Left ventricle myocardium inferior (tissue), 1 donor: ENCODE measurements around the gene KCNMB4. TPM values are rescaled to one million over a fixed set of nuclear protein-coding genes. Genes with fewer than 3 reads are reported as not detected.

Experiments
- DNase-seq: peaks from one replicate; pipeline ENCODE4 v3.0.0-alpha.2; 2020
- H3K27ac ChIP-seq: fragments of 200-600 bp; replicated peaks from 2 replicates; pipeline ENCODE4 v1.8.0; 2021
- H3K27me3 ChIP-seq: fragments of 200-600 bp; 2 replicates; pipeline ENCODE4 v1.8.0; 2021; ENCODE audit warnings: low read depth
- H3K36me3 ChIP-seq: fragments of 200-600 bp; 2 replicates; pipeline ENCODE4 v1.8.0; 2021
- H3K4me1 ChIP-seq: fragments of 200-600 bp; 2 replicates; pipeline ENCODE4 v1.8.0; 2021
- H3K4me3 ChIP-seq: fragments of 200-600 bp; 2 replicates; pipeline ENCODE4 v1.8.0; 2021; ENCODE audit warnings: mild to moderate bottlenecking, moderate library complexity
- H3K9me3 ChIP-seq: fragments of 200-600 bp; replicated peaks from 2 replicates; pipeline ENCODE4 v1.8.0; 2021
- intact Hi-C: fragments of 100-400 bp; cut with micrococcal nuclease; formaldehyde crosslinking; loops from one replicate; pipeline ENCODE4 v1.11.0; 2022
- total RNA-seq: library from RNA; stranded (reverse); fragmentation: NEBNext Ultra II Directional; extraction: Animal tissue kit (Norgen Biotek cat#: 25700); gene quantifications from one replicate; pipeline ENCODE4 v1.2.1, GENCODE V29; 2021
- TF ChIP-seq, protein P1 (sequence below): fragments of 200-600 bp; IDR thresholded peaks from 2 replicates; pipeline ENCODE4 v1.8.0; 2021; ENCODE audit warnings: antibody characterized with exemption, mild to moderate bottlenecking, borderline replicate concordance
- donor health status: DM: no; HTN: yes; CAD: no; lungs with severe emphysema.

The KCNMB4 gene
- total RNA-seq, 1 donor from 2014 or later: 1.4 TPM

DNA sequence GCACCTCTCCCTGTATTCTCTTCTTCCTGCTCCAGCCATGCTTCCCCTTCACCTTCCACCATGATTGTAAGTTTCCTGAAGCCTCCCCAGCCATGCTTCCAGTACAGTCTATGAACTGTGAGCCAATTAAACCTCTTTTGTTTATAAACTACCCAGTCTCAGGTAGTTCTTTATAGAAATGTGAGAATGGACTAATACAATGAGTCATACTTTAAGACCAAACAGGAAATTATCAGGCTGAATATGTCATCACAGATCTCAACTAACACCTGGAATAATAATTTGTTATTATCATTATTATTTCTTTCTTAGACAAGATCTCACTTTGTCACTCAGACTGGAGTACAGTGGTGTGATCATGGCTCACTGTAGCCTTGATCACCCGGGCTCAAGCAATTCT is 85.4 kb downstream of the KCNMB4 start:
- Histone ChIP-seq H3K9me3 (peaks cover 63% of the 10 kb centered on the region), H3K36me3 (no peaks in the 10 kb centered on the region), H3K4me1 (no peaks in the 10 kb centered on the region), H3K4me3 (no peak overlapping the region), H3K27me3 (no peaks in the 10 kb centered on the region), H3K27ac (no peak overlapping the region)
- DNase-seq: no peak
- TF ChIP-seq, protein P1, sequence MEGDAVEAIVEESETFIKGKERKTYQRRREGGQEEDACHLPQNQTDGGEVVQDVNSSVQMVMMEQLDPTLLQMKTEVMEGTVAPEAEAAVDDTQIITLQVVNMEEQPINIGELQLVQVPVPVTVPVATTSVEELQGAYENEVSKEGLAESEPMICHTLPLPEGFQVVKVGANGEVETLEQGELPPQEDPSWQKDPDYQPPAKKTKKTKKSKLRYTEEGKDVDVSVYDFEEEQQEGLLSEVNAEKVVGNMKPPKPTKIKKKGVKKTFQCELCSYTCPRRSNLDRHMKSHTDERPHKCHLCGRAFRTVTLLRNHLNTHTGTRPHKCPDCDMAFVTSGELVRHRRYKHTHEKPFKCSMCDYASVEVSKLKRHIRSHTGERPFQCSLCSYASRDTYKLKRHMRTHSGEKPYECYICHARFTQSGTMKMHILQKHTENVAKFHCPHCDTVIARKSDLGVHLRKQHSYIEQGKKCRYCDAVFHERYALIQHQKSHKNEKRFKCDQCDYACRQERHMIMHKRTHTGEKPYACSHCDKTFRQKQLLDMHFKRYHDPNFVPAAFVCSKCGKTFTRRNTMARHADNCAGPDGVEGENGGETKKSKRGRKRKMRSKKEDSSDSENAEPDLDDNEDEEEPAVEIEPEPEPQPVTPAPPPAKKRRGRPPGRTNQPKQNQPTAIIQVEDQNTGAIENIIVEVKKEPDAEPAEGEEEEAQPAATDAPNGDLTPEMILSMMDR: no peak
- intact Hi-C loops: no loop called here

GRCh38 chr12:70456953-70457352 is 90.9 kb downstream of the KCNMB4 start:
- intact Hi-C loops: no loop called here
- Histone ChIP-seq H3K4me1 (no peaks in the 10 kb centered on the region), H3K27me3 (no peaks in the 10 kb centered on the region), H3K36me3 (no peaks in the 10 kb centered on the region), H3K27ac (no peak overlapping the region), H3K9me3 (peaks cover 16% of the 10 kb centered on the region), H3K4me3 (no peak overlapping the region)
- DNase-seq: no peak
- TF ChIP-seq, protein P1: no peak

DNA sequence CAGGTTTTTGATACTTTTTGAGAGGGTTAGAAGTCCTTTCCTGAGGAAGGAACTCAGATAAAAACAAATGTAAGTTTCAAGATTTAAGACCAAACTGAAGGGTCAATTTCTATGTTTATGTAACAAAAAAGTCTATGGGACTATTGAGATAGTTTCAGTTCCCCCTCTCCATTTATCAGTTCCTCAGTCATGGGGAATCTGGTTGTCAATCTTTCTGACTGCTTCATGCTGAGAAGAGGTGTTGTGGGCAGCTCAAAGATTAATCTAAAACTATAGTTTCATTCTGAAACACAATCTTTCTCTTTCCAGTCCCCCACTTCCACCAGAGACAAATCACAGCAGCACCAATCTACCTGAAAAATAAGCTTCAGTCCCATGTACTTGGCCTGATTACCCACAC is 93.7 kb downstream of the KCNMB4 start:
- no peak for DNase-seq
- Histone ChIP-seq H3K4me3 (no peak overlapping the region), H3K36me3 (no peaks in the 10 kb centered on the region), H3K4me1 (no peaks in the 10 kb centered on the region), H3K9me3 (peaks cover 17% of the 10 kb centered on the region), H3K27ac (no peak overlapping the region), H3K27me3 (no peaks in the 10 kb centered on the region)
- TF ChIP-seq, protein P1: no peak
- intact Hi-C loops: no loop called here

- TF ChIP-seq, protein P1: no peak
- intact Hi-C loops: no loop called here
- H3K36me3 ChIP-seq: no peaks in the 10 kb centered on the region
- H3K4me3 ChIP-seq: no peak overlapping the region
- peaks cover 15% of the 10 kb centered on the region for H3K9me3 ChIP-seq
- H3K27ac ChIP-seq: no peak overlapping the region
- no peaks in the 10 kb centered on the region for H3K4me1 ChIP-seq
- DNase-seq: no peak
- no peaks in the 10 kb centered on the region for H3K27me3 ChIP-seq
These were observed 97.9 kb downstream of the KCNMB4 start for GRCh38 chr12:70463997-70464396.

GRCh38 chr12:70466753-70467152 is 100.7 kb downstream of the KCNMB4 start:
- no peaks in the 10 kb centered on the region for H3K4me1 ChIP-seq
- H3K9me3 ChIP-seq: peaks cover 15% of the 10 kb centered on the region
- intact Hi-C loops: no loop called here
- TF ChIP-seq, protein P1: no peak
- no peak for DNase-seq
- H3K27ac ChIP-seq: no peak overlapping the region
- H3K27me3 ChIP-seq: no peaks in the 10 kb centered on the region
- no peak overlapping the region for H3K4me3 ChIP-seq
- no peaks in the 10 kb centered on the region for H3K36me3 ChIP-seq

GRCh38 chr12:70467476-70467875 is 101.4 kb downstream of the KCNMB4 start:
- H3K4me3 ChIP-seq: no peak overlapping the region
- no peaks in the 10 kb centered on the region for H3K36me3 ChIP-seq
- H3K27me3 ChIP-seq: no peaks in the 10 kb centered on the region
- no peaks in the 10 kb centered on the region for H3K4me1 ChIP-seq
- H3K9me3 ChIP-seq: peaks cover 15% of the 10 kb centered on the region
- intact Hi-C loops: no loop called here
- TF ChIP-seq, protein P1: no peak
- no peak overlapping the region for H3K27ac ChIP-seq
- no peak for DNase-seq
